ENCODE data around the gene DNM1. TPM values are rescaled to one million over a fixed set of nuclear protein-coding genes. Genes with fewer than 3 reads are reported as not detected.

The DNM1 gene
- total RNA-seq, 1 experiment from 2014 or later = 87.7 TPM

DNA sequence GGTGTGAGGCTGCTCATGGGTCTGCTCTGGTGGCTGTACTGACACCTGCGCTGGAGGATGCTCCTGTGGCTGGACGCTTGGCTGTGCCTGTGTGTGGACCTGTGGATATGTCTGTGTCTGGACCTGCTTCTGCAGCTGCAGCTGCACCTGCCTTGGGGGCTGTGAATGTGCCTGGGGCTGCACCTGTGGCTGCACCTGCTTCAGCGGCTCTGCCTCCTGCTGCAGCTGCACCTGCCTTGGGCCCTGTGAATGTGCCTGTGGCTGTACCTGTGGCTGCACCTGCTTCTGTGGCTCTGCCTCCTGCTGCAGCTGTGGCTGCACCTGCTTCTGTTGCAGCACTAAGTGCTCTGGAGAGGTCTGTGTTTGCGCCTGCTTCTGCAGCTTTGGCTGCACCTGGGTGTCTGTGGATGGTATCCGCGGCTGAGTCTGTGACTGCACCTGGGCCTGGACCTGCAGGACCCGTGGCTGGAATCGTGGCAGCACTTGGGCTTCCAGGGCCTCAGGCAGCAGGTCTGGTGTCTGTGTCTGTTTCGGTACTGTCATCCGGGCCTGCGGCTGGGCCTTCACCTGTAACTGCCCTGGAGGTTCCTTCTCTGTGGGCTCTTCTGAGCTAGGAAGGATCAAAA, 24.3 kb upstream of the DNM1 start:
- no peak for DNase-seq (ENCODE audit: low spot score)

DNA sequence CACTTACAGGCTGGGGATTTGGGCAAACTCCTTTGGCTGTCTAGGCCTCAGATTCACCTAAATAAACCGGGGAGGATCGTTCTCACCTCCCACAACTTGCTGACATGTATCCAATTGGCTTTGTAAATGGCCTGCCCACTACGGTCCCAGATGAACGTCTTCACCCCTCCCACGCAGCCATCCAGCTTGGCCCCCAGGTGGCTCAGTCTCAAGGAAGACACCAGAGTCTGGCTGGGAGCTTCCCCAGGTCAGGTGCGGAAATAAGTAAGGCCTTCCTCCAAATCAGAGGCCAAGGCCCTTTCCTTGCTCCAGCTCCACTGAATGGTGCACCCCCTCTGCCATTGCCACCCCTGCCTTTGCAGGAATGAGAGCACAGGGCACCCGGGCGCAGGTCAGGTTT, 23.2 kb upstream of the DNM1 start:
- DNase-seq (ENCODE audit: low spot score) = no peak

DNA sequence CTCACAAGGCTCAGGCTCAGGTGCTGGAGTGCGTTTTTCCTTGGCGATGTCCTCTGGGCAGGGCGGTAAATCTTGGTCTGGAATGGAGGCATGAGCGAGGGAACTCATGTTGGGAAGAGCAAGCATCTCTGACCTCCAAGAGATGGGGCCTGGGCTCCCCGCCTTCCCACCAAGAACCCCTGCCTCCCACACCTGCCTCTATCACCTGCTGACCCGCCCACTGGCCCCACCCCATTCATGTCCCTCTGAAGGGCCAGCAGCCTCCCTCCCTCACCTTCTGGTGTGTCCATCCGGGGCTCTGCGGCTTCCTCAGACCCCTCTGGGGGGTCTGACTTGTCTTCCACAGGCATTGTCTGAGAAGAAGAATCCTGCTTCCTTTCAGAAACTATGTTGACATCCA, 22.7 kb upstream of the DNM1 start:
- no peak for DNase-seq (ENCODE audit: low spot score)

DNA sequence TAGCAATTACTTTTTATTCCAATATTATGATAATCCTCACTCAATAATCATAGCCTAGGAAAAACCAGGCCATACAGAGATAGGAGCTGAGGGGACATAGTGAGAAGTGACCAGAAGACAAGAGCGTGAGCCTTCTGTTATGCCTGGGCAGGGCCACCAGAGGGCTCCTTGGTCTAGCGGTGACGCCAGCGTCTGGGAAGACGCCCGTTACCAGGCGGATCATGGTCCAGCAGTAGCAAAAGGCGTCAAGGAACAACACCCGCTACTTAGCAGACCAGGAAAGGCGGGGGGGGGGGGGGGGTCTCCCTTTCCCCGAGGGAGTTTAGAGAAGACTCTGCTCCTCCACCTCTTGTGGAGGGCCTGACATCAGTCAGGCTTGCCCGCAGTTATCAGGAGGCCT, 21.7 kb upstream of the DNM1 start:
- DNase-seq (ENCODE audit: low spot score) = peak; percentile 39

DNA sequence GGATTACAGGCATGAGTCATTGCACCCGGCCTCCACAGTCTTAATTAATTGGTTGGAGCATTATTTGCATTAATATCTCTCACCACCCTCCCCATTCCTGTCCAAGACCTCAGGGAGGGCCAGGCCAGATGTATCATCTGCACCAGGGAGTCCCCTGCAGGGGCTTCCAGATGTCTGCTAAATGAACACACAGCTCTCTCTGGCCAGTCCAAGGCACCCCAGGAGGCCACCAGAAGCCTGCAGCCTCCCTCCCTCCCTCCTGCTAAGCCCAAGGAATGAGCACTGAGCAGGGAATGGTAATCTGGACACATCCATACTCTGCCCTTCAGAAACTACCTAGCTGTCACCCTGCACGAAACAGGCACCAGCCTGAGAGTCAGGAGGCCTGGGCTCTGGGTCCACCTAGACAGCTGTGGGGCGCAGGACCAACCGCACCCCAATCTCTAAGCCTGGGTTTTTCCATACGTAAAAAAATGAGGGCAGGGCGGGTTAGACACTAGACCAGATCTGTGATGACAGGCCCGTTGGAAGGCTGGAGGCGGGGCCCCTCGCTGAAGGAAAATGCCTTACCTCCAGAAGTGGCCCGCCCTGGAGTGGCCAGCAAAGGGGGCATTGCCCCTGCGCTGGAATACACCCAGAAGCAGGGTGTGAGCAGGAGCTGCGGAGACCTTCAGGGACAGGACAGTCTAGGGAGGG, 20.1 kb upstream of the DNM1 start:
- no peak for DNase-seq (ENCODE audit: low spot score)

DNA sequence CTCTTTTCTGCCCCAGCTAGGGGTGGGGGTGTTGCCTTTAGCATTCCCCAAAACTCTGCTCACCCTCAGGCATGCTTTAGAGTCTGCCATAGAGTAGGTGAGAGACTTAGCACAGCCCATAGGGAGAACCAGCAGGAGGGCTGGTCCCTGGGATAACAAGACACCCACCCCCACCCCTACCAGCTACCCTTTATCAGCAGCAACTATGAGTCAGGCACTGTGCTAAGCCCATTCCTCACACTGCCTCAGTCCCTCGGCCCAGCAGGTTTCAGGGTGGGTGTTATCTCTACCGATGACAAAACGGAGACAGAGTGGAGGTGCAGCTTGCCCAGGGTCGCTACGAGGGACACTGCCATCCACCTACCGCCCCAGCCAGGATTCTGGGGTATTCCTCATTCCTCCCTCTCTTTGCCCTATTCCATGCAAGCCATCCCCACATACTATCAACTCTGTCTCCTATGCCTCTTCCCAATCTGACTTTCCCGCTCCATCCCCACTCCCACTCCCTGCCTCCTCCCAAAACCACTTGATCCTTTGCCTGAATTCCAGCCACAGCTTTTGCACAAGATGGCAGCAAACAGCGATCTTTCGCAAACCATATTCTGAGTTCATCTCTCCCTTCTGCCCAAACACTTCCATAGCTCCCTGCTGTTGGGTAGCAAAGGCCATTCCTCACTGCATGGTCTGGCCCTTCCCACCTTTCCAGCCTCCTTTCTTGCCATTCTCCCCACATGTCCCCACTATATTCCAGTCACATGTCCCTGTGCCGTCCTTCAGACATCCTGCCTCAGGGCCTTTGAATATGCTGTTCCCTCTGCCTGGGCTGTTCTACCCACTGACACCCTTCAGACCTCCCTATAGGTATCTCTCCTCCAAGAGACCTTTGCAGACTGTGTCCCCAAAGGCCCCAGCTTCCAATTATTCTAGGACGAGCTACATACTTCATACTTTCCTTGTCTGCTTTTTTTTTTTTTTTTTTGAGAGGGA, 16.9 kb upstream of the DNM1 start:
- no peak for DNase-seq (ENCODE audit: low spot score)

DNA sequence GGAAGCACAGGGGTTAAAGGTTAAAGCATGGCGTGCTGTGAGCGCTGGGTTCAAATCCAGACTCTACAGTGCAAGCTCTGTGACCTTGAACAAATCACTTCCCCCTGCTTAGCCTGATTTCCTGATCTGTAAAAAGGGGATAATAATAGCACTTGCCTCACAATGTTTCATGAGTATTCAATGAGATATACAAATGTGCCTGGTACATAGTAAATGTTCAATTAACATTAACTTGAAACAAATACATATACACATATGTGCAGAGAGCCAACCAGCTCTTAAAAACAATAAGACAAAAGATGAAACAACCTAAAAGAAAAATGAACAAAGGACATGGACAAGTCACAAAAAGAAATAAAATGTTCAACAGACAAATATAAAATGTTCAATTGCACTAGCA, 15.8 kb upstream of the DNM1 start:
- DNase-seq (ENCODE audit: low spot score) = no peak

DNA sequence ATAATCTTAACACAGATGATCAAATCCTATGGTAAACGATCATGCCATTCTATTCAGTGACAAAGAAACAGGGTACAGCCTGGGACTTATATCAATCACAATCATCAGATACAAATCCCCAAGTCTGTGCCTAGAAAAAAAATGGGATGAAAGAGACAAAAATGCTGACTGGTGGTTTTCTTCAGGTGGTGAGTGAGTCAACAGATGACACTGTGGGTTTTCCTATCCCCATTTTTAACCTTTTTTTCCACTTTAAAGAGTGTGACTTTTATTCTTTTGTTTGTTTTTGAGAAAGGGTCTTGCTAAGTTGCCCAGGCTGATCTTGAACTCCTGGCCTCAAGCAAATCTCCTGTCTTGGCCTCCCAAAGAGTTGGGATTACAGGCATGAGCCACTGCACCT, 15.0 kb upstream of the DNM1 start:
- no peak for DNase-seq (ENCODE audit: low spot score)

DNA sequence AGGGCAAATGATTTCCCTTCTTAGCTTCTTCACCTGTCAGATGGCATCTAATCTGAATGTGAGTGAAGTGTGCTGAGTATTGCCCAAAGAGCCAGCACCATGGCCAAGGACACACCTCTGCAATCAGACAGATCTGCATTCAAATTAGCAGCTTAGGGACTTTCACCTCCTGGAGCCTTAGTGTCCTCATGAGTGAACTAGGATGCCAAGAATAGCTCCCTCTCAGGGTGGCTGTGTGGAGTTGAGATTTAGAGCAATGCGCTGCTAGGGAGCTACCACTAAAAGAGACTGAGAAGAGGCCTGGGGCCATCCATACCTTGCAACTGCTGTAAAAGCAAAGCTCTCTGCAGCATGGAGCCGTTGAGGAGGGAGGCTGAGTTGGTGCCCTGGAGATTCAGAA, 13.2 kb upstream of the DNM1 start:
- no peak for DNase-seq (ENCODE audit: low spot score)

DNA sequence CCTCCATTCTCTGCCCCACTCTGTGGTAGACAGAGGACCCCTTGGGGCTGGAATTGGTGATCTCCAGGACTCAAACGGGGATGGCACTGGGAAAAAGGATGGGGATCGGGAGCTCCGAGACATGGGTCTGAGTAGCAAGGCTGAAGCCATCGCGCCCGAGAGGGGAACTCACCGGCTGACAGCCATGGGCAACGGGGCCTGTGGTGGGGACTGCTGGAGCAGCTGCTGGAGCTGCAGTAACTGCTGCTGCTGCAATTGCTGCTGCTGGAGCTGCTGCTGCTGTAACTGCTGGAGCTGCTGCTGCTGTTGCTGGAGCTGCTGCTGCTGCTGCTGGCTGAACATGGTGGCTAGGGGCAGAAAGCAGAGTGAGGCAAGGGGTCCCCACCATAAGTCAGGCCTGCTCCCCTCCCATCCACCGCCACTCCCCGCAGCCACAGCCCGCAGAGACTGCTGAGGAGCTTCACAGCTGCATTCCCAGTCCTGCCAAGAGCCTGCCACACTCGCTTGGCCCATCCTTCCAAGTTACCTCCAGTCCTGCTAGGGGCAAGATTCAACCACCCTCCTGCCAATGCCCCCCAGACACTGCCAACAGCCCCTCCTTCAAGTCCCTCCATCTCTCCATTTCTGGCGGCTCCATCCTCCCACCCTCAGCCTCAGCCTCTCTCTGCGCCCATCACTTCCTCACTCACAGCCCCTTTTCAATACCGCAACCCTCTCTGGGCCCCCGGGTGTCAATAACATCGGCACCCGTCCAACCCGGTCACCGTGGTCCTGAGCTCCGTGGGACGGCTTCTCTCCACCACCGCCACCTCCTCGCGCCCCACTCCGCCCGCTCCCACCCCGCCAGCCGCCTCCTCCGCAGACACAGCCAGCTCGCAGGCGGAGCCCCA, 12.4 kb upstream of the DNM1 start:
- no peak for DNase-seq (ENCODE audit: low spot score)

DNA sequence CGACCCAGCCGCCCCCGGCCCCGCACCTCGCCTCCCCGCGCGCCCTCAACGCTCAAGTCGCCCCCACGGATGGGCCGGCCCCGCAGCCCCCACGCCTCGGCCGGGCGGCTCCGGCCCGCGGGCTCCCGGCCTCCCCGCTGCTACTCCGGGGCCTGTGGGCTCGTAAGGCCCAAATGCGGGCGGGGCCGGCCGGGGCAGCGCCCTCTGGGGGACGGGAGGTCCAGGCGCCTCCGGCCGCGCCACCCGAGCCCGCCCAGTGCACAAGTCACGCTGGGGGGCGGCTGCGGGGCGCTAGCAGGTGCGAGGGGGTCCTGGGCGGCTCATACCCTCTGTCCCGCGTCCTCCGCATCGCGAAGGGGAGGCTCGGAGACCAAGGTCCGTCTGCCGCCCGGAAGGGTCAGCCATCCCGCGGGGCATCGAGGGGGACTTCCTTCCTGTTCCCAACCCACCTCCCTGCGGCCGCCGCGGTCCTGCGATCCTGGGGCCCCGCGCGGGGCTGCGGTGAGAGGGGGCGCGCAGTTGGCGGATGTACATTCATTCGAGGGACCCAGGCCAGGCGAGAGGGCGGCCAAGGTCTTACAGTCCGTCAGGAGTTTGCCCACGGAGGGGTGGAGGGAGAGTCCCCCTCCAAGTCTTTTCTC, 11.7 kb upstream of the DNM1 start, which contains the start of gene CIZ1:
TSS of gene CIZ1 (minus strand) at position 167 of the 641 bp plus-strand sequence. CDS start 715 bp downstream, outside the sequence.
- DNase-seq (ENCODE audit: low spot score) = peak; percentile 78

DNA sequence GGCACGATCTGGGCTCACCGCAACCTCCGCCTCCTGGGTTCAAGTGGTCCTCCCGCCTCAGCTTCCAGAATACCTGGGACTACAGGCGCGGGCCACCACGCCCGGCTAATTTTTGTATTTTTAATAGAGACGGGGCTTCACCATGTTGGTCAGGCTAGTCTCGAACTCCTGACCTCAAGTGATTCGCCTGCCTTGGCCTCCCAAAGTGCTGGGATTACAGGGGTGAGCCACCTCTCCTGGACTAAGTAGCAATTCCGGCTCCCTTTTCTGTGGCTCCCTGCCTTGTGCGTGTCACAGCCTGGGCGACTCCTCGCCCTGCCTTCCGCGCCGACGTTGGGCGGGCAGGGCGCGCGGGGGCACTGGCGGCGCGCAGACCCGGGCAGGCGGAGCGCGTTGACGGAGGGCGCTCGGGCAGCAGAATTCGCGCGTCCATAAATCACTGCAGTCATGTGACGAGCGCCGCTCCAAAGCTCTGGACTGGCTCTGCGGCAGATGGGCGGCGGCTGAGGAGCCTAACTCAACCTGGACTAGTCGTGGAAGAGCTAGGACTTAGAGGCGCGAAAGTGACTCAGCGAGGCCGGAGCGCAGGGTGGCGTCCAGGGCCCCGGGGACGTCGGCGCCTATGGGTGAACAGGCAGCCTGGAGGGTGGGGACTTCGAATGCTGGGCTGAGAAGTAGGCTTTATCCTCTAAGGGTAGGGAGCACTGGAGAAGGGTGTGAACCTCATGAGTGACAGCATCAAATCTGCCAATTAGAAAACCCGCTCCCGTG, 10.4 kb upstream of the DNM1 start:
- DNase-seq (ENCODE audit: low spot score) = peak; percentile 98

DNA sequence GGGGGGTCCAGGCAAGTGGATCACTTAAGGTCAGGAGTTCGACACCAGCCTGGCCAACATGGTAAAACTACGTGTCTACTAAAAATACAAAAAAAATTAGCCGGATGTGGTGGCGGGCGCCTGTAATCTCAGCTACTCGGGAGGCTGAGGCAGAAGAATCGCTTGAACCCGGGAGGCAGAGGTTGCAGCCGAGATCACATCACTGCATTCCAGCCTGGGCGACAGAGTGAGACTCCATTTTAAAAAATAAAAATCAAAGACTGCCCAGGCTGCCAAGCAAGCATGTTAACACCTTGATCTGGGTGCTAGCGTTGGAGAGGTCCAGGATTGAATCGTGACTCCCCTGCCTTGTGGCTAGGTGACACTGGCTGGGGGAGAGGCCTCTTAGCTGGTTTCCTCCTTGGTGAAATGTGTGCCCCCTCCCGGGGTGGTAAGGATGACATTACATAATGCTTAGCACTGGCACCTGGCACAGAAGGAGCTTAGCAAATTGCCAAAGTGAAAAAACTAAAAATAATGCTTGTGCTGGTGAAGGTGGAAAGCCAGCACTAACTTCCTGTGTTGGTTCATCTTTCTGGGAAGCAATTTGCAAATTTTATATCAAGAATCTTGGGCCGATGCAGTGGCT, 9.6 kb upstream of the DNM1 start:
- no peak for DNase-seq (ENCODE audit: low spot score)

DNA sequence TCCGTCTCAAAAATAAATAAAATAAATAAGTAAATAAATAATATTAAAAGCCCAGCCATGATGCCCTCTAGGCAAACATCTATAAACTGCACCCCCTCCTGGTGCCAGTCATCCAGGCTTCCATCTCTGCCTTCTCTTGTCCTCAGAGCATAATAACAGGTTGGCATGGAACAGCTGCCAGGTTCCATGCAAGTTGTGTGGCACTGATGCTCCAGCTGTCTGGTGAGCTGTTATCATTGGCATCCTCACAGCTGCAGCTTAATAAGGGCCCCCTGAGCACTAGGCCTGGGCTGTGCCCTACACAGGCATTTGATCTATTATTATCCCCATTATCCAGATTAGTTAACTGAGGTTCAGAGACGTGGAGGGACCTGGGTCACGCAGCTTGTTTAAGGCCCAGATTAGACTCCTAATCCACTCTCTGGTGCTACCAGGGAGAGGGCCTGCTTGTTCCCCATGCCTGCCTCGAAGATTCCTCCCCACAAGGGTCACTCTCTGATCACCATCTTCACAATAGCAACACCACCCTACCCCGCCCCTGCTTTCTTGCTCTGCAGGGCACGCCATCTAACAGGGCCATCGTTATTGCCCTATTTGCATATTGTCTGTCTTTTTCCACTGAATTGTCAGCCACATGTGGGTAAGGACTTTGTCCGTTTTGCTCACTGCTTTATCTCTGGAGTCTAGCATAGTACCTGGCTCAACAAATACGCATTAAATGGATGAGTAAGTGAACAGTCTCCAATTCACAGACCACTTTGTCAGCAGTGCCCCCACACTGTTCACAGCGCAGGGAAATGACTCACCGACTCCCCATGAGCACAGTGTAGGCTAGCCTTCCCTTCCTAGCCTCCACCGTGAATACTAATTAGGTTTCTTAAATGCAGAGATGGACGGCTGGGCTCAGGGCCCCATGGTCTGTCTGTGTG, 1.5 kb upstream of the DNM1 start:
- no peak for DNase-seq (ENCODE audit: low spot score)

DNA sequence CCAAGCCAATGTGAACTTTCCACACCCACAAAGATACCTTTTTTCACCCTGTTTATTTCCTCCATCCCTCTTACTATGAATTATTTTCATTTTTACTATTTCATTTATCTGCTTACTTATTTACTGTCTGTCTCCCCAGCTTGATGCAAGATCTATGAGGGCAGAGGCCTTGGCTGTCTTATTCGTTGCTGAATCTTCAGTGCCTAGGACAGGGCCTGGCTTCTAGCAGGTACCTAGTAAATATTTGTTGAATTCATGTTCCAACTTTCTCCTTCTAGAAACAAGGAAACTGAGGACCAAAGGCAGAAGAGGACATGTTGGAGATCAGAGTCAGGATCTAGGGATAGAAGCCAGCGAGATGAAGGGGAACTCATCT, 543 bp upstream of the DNM1 start:
- no peak for DNase-seq (ENCODE audit: low spot score)

DNA sequence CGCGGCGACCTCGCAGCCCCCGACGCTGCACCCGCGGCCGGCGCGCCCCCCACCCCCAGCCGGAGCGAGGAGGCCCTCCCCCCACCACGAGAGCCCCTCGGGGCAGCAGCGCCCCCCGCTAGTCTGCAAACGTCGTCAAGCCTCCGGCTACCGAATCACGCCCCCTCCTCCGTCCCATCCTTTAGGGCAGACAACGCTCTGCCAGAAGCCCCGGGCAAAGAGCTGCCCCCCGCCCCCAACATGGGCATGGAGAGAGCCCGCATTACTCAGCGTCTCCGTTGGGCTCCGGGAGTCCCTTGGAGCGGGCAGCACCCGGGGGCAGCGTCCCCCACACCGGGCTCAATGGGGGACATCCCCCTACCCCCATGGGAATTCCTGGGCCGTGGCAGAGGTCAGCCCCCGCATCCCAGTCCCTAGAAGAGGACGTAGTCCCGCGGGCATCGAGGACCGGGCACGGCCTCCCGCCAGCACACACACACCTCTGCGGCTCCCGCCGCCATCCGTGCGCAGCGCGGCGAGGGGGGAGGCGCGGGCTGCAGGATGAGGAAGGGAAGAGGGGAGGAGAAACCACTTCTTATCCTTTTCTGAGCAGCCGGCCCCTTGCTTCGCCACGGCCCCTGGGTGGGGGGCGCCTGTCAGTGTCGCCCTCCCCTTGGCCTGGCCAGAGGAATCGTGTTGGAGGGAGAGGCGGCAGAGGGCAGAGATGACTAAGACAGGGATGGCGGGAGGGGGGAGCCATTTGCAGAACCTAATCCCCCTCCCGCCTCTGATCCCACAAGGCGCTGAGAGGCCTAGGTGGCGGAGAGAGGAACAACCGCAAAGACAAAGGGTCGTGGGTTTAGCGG, 750 bp downstream of the DNM1 start:
- DNase-seq (ENCODE audit: low spot score) = peak; percentile 50

DNA sequence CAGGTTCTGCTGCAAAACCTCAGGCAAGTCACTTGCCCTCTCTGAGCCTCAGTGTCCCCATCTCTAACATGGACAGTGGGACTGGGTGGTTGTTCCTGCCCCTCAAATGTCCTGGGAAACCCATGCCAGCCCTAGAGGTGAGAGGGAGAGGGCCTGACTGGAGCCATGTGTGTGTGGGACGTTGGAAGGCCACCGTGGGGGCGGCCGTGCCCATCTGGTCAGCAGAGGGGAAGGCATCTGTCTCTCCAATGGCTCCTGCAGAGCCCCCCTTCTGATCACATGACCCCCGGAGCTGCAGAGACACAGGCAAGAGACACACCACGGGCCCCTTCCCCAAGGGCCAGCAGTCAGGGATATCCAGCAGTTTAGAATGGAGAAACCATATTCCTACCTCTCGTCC, 1.7 kb downstream of the DNM1 start:
- DNase-seq (ENCODE audit: low spot score) = no peak
